Measurements from ENCODE around the gene XAGE1B. TPM values are rescaled to one million over a fixed set of nuclear protein-coding genes. Genes with fewer than 3 reads are reported as not detected.
"Not testable (repeated sequence)": the region's sequence is repeated elsewhere in the genome, so short reads cannot be mapped to it uniquely, and the experiment has no call there.

The XAGE1B gene
- total RNA-seq, 1 experiment from 2014 or later = not detected

DNA sequence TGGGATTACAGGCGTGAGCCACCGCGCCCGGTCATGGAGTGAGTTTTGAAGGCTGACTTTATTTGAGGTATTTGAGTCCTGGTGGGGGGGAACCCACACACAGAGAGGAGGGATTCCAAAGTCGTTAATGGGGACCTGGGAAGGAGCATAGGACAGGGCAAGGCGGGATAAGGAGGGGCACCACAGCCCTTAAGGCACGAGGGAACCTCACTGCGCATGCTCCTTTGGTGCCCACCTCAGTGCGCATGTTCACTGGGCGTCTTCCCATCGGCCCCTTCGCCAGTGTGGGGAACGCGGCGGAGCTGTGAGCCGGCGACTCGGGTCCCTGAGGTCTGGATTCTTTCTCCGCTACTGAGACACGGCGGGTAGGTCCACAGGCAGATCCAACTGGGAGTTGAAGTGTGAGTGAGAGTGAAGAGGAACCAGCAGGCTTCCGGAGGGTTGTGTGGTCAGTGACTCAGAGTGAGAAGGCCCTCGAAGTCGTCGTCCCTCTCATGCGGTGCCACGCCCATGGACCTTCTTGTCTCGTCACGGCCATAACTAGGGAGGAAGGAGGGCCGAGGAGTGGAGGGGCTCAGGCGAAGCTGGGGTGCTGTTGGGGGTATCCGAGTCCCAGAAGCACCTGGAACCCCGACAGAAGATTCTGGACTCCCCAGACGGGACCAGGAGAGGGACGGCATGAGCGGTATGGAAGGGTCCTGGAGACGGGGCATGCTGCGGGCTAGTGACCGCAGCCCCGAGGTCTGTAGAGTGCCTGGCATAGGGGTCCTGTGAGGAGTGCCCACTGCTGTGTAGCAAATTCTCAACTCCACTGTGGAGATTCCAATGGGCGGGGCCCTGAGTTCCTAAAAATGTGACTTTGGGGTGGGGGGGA, 21.1 kb downstream of the XAGE1B start, which contains the start of gene XAGE1A:
Gene XAGE1A (plus strand): TSS at position 264 of the 874 bp plus-strand sequence. CDS start 1,554 bp downstream, outside the sequence.
- intact Hi-C loops (cut with micrococcal nuclease; ENCODE audit: unreplicated experiment); POLR2A ChIA-PET (ENCODE audit: unreplicated experiment); BruUV-seq (replicated peaks): not testable (repeated sequence)

DNA sequence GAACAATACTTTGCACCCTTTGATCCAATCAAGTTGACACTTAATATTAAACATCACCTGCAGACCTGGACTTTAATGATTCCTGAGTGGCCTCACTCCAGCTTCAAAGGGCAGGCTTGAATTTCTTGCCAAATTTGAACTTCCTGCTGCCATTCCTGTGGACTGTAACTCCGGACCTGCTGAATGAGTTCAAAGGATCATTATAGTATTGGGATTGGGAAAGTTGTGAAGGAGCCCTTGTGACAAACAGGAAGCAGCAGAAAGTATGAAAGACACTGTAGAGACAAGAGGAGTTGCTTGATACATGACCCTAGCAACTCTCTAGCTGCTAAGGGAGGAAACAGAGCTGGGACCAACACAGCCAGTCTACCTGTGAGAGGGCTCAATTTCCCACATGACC, 45.6 kb downstream of the XAGE1B start:
- H3K4me2 ChIP-seq; H3K9me3 ChIP-seq (ENCODE audit: insufficient read depth, low read depth); H3K4me1 ChIP-seq (replicated peaks; ENCODE audit: insufficient read depth); H3K27ac ChIP-seq; H4K20me1 ChIP-seq (ENCODE audit: insufficient read depth); H3K9me2 ChIP-seq (ENCODE audit: insufficient read depth); H2AFZ ChIP-seq; H3K27me3 ChIP-seq (ENCODE audit: insufficient read depth, low read depth); POLR2A ChIA-PET (ENCODE audit: unreplicated experiment); intact Hi-C loops (cut with micrococcal nuclease; ENCODE audit: unreplicated experiment); DNase-seq; H3K4me3 ChIP-seq; BruUV-seq (replicated peaks); CTCF ChIA-PET; H3F3A ChIP-seq (ENCODE audit: insufficient read depth, low read depth); H3K79me2 ChIP-seq (ENCODE audit: low read depth); H3K36me3 ChIP-seq (ENCODE audit: low read depth): not testable (repeated sequence)

More for the DNA sequence above, 21.1 kb downstream of the XAGE1B start, which contains the start of gene XAGE1A:
- H3K4me2 ChIP-seq; H3F3A ChIP-seq (ENCODE audit: insufficient read depth, low read depth); H3K79me2 ChIP-seq (ENCODE audit: low read depth); H4K20me1 ChIP-seq (ENCODE audit: insufficient read depth); H3K4me1 ChIP-seq (replicated peaks; ENCODE audit: insufficient read depth); CTCF ChIA-PET; H3K9me3 ChIP-seq (ENCODE audit: insufficient read depth, low read depth); H3K4me3 ChIP-seq; H2AFZ ChIP-seq; H3K27ac ChIP-seq; H3K36me3 ChIP-seq (ENCODE audit: low read depth); H3K27me3 ChIP-seq (ENCODE audit: insufficient read depth, low read depth); DNase-seq; H3K9me2 ChIP-seq (ENCODE audit: insufficient read depth): not testable (repeated sequence)

Other genes starting within 250 kb of the XAGE1B start
- not detected in 2 replicates for gene XAGE2, start 148.0 kb downstream of the XAGE1B start, total RNA-seq (2021)
- gene XAGE1A, start 21.3 kb downstream of the XAGE1B start, total RNA-seq (2021) = not detected in 2 replicates
- gene SSX7, start 137.8 kb upstream of the XAGE1B start, total RNA-seq (2021) = not detected in 2 replicates
- gene SSX2, start 190.1 kb upstream of the XAGE1B start, total RNA-seq (2021) = 52.2 TPM in 1 of 2 replicates, not detected in the other
- 39.6 TPM in 1 of 2 replicates, not detected in the other for gene SSX2B, start 234.2 kb upstream of the XAGE1B start, total RNA-seq (2021)